NCI-H1930 (cell line): ENCODE measurements around the gene BCR.

Experiments used
- DNase-seq, 2 experiments: peaks; one replicate each; lab custom pipeline; 2025; lab: John Stamatoyannopoulos, UW

The BCR gene

DNA sequence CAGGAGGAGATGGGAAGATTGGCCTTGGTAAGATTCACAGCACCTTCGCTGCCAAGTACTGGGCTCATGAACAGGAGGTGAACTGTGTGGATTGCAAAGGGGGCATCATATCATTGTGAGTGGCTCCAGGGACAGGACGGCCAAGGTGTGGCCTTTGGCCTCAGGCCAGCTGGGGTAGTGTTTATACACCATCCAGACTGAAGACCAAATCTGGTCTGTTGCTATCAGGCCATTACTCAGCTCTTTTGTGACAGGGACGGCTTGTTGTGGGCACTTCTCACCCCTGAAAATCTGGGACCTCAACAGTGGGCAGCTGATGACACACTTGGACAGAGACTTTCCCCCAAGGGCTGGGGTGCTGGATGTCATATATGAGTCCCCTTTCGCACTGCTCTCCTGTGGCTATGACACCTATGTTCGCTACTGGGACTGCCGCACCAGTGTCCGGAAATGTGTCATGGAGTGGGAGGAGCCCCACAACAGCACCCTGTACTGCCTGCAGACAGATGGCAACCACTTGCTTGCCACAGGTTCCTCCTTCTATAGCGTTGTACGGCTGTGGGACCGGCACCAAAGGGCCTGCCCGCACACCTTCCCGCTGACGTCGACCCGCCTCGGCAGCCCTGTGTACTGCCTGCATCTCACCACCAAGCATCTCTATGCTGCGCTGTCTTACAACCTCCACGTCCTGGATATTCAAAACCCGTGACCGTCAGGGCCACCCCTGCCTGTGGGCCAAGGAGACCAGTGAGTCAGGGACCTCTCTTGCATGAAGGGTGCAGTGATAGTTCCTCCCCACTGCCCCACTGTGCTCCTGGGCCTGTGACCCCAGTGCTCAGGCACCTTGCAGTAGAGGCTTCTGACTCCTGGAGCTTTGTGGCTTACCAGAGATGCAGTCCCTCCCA is 83.6 kb downstream of the BCR start:
- no peak for DNase-seq

DNA sequence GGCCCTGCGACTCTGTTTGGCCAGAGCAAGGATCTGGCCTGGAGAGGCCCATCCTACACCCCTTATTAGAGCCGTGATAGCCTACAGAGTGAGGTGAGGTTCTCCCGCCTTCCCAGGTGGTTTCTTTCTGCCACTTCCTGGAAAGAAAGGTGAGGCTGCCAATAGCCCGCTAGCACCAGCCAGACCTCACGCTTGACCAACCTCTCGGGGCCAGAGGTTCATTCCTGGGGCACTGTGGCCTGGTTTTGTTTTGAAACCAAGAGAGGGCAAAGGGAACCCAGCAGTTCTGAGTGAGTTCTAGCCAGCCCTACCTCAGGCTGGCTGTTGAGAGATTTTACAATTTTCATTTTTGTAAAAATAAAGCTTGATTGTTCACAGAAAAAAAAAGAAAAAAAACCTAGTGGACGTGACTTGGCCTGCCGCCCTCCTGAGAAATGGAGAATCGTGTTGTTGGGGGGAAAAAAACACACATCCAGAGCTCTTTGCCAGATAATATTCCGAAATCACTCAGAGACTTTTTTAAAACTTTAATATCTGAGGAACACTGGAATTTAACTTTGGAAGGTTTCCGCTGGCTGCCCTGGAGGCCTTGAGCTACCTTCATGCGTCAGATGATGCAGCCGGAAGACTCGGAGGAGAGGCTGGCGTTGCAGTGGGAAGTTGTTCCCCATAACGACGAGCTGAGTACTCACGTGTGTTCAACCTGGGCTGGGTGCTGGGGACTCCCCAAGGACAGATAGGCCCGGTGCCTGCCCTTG is 84.5 kb downstream of the BCR start:
- no peak for DNase-seq

- DNase-seq, result no peak
These were observed 85.0 kb downstream of the BCR start for GRCh38 chr22:23265368-23265700.

- DNase-seq, result no peak
These were observed 86.5 kb downstream of the BCR start for GRCh38 chr22:23266780-23267179.

DNA sequence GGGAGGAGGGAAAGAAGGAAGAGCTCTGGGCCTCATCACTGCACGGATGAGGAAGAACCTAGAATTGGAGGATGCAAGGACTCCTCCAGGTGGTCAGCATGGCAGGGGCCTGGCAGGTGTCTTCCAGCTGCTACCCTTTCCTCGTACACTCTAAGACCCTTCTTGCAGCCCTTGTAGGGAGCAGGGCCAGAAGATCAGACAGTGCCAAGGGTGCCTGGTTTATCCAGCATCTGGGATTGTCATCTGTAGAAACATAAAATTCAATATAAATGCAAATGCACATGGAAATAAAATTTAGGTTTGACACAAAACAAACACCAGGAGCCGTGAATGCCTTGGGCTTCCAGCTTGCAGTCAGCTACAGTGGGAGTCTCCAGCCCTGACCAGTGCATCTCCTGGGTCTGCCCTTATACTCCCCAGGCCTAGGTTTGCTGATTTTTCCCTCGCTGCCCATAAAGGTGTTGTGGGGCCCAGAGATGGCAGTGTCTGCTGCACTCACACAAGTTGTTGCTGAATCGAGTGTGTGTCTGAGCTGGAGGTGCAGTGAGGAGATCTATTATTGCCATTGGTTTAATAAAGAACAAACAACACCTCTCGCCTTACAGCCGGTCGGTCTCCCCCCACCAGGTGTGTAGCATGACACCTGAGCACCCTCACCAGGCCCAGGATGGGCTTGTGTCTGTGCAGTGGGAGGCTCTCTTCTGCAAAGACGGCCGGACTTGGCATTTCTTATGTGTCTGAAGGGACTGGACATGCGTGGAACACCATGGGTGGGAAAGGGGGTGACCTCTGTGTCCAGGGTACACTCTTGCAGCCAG is 87.1 kb downstream of the BCR start:
- no peak for DNase-seq

DNA sequence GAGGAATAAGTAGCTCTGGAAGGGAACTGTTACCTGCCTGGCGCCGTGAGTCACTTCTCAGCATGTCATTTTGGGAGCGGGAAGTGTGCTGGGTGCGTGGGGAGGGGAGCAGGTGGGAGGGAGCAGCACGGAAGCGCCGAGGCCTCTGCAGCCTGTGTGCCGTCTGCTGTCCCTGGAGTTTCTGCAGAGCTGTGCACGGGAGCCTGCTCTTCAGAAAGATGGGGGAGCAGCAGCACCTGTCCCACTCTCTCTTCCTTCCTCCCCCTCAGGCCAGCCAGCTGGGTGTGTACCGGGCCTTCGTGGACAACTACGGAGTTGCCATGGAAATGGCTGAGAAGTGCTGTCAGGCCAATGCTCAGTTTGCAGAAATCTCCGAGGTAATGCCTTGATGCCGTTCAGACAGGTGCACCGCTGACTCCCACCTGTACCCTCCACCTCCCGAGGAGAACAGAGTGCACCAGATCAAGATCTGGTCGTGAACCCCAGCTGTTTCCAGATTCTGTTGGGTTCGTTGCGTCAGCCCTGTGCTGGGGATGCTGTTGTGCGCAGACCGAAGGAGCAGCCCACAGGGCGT is 87.9 kb downstream of the BCR start:
- no peak for DNase-seq

- no peak for DNase-seq
These were observed 88.6 kb downstream of the BCR start for GRCh38 chr22:23268877-23269276.

- DNase-seq, result no peak
These were observed 89.3 kb downstream of the BCR start for GRCh38 chr22:23269441-23270211.

DNA sequence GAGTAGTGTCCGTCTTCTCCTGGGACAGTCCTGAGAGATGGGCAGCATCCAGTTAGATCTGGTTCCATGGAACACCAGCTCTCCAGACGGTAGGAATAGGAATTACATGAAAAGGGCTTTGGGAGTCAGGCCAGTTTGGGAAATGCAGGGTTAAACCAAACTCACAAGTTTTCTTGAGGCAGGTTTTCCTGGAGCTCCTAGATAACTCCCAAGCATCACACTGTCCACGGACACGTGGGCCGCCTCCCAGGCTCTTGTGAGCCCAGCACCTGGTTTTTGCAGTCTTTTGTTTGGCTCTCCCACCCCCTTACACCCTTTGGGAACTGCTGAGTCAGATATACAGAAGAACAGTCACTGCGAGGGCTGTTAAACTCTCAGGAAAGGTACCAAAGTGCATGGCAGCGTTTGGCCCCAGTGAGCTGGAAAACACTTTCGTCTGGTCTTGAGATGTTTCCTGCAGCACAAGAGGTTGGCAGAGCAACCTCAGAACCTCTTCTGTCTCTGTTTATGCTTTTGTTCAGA is 90.0 kb downstream of the BCR start:
- DNase-seq, result no peak

DNA sequence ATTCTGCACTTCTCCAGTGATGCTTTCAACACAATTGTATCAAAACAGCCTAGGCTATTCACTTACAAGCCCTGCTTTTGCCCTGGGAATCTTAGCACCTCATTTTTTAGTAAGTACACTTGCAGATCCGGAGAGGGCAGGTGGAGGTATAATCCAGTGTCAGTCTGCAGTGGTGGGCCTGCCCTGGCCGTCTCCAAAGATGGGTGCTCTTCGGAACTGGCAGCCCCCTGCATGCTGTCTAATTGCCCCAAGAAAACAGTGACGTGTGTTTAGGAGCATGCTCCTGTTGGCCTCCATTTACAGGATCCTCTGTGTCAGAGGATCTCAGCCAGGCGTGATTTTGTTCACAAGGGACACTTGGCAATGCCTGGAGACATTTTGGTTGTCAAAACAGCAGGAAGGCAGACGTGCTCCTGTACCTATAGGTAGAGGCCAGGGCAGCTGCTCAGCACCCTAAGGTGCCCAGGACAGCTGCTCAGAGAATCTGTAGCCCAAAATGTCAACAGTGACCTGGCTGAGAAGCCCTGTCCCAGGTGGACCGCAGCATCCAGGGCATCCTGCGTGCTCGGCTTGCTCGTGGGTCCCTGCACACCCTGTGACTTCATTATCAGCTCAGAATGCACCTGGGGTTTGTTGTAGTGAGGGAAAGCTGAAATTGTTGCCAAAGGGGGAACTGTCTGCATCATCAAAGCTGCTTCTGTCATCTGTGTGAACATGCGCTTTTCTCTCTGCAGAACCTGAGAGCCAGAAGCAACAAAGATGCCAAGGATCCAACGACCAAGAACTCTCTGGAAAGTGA is 90.7 kb downstream of the BCR start:
- no peak for DNase-seq

DNA sequence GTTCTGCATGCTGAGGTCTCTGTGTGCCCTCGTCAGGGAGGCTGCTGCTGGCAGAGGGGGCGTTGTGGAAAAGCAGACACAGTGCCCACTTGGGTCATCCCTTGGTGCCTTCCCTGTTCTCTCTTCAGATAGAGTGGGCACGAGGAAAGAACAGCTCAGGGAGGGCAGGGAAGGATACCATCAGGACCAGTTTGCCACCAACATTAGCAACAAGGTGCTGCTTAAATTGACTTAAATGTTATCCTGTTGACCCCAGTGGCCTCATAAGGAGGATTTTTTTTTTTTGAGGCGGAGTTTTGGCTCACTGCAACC is 91.2 kb downstream of the BCR start:
- no peak for DNase-seq

GRCh38 chr22:23272371-23272770 is 92.1 kb downstream of the BCR start:
- DNase-seq, result no peak

DNA sequence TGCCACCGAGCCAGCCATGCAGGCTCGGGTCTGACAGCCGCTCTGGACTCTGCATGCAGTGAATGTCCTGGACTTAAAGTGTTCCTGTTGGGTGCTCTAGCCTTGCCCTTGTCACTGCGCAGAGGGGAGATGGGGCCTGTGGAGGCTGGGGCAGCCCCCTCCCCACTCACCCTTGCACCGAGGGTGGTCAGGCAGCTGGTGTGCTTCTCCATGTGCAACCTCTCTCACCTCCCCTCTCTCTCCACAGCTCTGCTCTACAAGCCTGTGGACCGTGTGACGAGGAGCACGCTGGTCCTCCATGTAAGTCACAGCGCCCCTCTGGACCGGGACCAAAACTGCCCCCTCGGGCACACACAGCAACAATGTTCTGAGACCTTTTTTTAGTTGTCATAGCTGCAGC is 92.5 kb downstream of the BCR start:
- DNase-seq, result no peak

GRCh38 chr22:23273445-23274145 is 93.3 kb downstream of the BCR start:
- DNase-seq, result no peak

GRCh38 chr22:23274146-23274526 is 93.8 kb downstream of the BCR start:
- no peak for DNase-seq

DNA sequence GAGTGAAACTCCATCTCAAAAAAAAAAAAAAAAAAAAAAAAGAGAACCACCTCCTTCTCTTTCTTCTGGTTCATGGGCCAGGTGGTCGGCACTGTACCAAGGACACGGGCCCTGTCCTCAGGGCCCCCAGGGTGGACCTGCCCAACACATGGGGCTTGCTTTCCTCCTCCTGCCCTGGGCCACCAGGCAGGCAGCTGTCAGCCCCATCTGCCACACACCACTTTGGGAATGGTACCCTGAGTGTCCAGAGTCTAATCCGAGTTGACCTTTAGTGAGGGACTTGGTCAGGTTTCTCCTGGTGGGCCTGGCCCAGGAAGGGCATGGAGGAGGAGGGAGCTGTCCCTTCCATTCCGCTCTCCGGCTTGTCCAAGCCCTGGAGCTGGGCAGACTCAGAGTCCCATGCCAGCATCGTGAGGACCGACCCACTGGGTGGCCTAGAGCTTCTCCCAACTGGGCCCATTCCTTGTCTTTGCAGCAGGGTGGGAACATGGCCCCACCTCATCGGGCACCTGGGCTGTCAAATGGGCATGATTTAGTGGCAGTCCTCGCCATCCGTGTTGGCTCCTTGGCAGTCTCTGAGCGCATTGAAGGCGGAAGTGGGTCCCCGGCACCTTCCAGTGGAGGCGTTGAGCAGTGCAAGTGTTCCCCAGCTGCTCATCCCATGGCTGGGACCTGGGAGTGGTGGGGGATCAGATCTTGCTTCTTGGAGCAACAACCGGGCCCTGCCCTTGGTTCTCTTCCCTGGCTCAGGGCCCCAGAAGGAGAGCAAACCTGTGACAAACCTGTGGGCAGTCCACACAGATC is 94.8 kb downstream of the BCR start:
- DNase-seq, result no peak

GRCh38 chr22:23275751-23276150 is 95.4 kb downstream of the BCR start:
- DNase-seq, result no peak

DNA sequence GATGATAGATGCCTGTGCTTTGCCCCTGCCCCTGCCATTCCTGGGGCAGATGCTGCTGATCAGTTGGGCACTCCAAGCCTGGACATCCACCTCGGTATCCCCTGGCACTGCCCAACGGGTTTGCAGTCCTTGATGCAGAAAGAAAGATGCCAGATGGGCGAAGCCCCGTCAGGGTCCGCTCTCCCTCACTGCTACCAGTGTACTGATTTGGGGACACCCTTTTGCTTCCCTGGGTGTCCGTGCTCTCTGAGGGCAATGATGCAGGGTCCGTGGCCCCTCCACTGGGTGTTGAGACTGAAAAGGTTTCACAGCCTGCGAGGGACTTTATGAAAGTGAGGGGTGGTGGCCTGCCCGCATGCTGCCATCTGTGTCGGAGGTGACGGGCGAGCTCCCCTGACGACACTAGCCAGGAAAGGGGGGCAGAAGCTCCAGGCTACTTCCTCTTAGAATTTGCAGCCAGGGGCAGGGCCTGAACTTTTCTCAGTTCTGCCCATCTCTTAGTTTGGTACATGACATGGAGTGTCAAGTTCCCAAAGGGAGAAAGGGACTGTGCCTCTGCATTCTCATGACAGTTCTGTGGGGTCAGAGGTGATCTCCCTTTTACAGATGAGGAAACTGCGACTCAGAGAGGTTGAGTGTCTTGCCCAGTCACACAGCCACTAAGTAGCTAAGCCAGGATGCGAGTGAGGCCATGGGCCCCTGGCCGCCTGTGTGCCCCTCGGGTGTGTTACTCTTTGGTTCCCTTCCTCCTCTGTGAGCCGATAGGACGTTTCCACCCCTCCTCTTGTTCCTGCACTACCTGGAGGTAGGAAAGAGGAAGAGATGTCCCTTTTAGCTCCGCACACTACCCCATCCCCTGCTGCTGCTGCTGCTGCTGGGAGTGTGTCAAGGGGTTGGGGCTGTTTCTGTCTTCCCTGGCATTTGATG is 96.6 kb downstream of the BCR start:
- DNase-seq, result no peak
